ENCODE data around the gene BPTF.
"Not testable (repeated sequence)": the region's sequence is repeated elsewhere in the genome, so short reads cannot be mapped to it uniquely, and the experiment has no call there.

The BPTF gene

GRCh38 chr17:68021963-68022362, 196.7 kb downstream of the BPTF start:
- POLR2A ChIA-PET, result no interaction called here
- CTCF ChIA-PET, result interaction anchor here (0.7 to 1.5 kb wide), 3 partner anchors 11 to 39 kb away, joined by 3 to 5 read pairs (median 5); no protein-coding TSS in a partner anchor
- H3K9me3 ChIP-seq (ENCODE audit: control insufficient read depth, insufficient read depth, low read depth, low read length), result no peaks in the 10 kb centered on the region
- H3K4me1 ChIP-seq (ENCODE audit: control insufficient read depth, insufficient read depth, low read length), result no peaks in the 10 kb centered on the region; the same call in 1 of the 2 replicates
- TF ChIP-seq KLF8 (tag by site-specific recombination; IDR thresholded peaks at IDR 0.05) (no peak), ZNF423 (tag by site-specific recombination; IDR thresholded peaks at IDR 0.05) (no peak), ZNF146 (tag by site-specific recombination; IDR thresholded peaks at IDR 0.05) (no peak), ZNF660 (tag by site-specific recombination; IDR thresholded peaks at IDR 0.05) (no peak), HOXD13 (CRISPR knock-in tag; IDR thresholded peaks at IDR 0.05; ENCODE audit: borderline replicate concordance) (no peak), ZSCAN16 (tag by site-specific recombination; IDR thresholded peaks at IDR 0.05) (no peak), ZNF792 (tag by site-specific recombination; IDR thresholded peaks at IDR 0.05) (no peak)
- H3K36me3 ChIP-seq (ENCODE audit: control insufficient read depth in 2 of 2, insufficient read depth in 1 of 2, low read length in 2 of 2), result no peaks in the 10 kb centered on the region
- no peak overlapping the region for H3K27ac ChIP-seq (ENCODE audit: extremely low read depth, low read depth, low read length)
- H3K4me3 ChIP-seq (ENCODE audit: low read depth, low read length), result no peak overlapping the region

- H3K4me1 ChIP-seq (ENCODE audit: control insufficient read depth, insufficient read depth, low read length); H3K36me3 ChIP-seq (ENCODE audit: control insufficient read depth in 2 of 2, insufficient read depth in 1 of 2, low read length in 2 of 2); H3K27ac ChIP-seq (ENCODE audit: extremely low read depth, low read depth, low read length); H3K9me3 ChIP-seq (ENCODE audit: control insufficient read depth, insufficient read depth, low read depth, low read length); H3K4me3 ChIP-seq (ENCODE audit: low read depth, low read length): not testable (repeated sequence)
- 0 out of 2 replicates have a peak, but pooled peaks have one; percentile 51 for TF ChIP-seq ZNF202 (tag by site-specific recombination; IDR thresholded peaks at IDR 0.05; ENCODE audit: borderline replicate concordance)
- TF ChIP-seq CTCF (tag by site-specific recombination; IDR thresholded peaks at IDR 0.05), result 0 out of 2 replicates have a peak, but pooled peaks have one; percentile 10
- CTCF ChIA-PET, result interaction anchor here (0.6 to 1.5 kb wide), 7 partner anchors 10 to 184 kb away, joined by 3 to 5 read pairs (median 4); partner anchors contain the start of gene KPNA2
- POLR2A ChIA-PET, result interaction anchor here (1.0 kb wide), 1 partner anchor 14 kb away, joined by 5 read pairs; the partner anchor contains the start of gene KPNA2
Observed at GRCh38 chr17:68022547-68022946, 197.2 kb downstream of the BPTF start.

- Histone ChIP-seq H3K9me3 (ENCODE audit: control insufficient read depth, insufficient read depth, low read depth, low read length) (no peaks in the 10 kb centered on the region), H3K27ac (ENCODE audit: extremely low read depth, low read depth, low read length) (no peak overlapping the region), H3K4me3 (ENCODE audit: low read depth, low read length) (no peak overlapping the region), H3K4me1 (ENCODE audit: control insufficient read depth, insufficient read depth, low read length) (peaks cover 4% of the 10 kb centered on the region; the same call in 1 of the 2 replicates), H3K36me3 (ENCODE audit: control insufficient read depth in 2 of 2, insufficient read depth in 1 of 2, low read length in 2 of 2) (no peaks in the 10 kb centered on the region)
- TF ChIP-seq BCL11A (tag by site-specific recombination; IDR thresholded peaks at IDR 0.05; ENCODE audit: low read depth) (no peak), ZNF76 (tag by site-specific recombination; IDR thresholded peaks at IDR 0.05; ENCODE audit: borderline replicate concordance, low read depth) (no peak), ZNF600 (tag by site-specific recombination; IDR thresholded peaks at IDR 0.05) (peak; percentile 45; the same call in 1 of the 2 replicates), ZNF274 (IDR thresholded peaks at IDR 0.05; ENCODE audit: low read length) (no peak), ZNF274 (tag by site-specific recombination; IDR thresholded peaks at IDR 0.05; ENCODE audit: borderline replicate concordance) (no peak), IKZF3 (tag by site-specific recombination; IDR thresholded peaks at IDR 0.05) (no peak), TRIM28 (IDR thresholded peaks at IDR 0.05; ENCODE audit: borderline replicate concordance, low read length) (no peak), AEBP2 (tag by site-specific recombination; IDR thresholded peaks at IDR 0.05; ENCODE audit: borderline replicate concordance) (no peak), ZSCAN16 (tag by site-specific recombination; IDR thresholded peaks at IDR 0.05) (peak; percentile 55; the same call in 1 of the 2 replicates), ZBTB17 (tag by site-specific recombination; IDR thresholded peaks at IDR 0.05) (peak; percentile 9; the same call in 1 of the 2 replicates), ZNF324 (tag by site-specific recombination; IDR thresholded peaks at IDR 0.05) (no peak), PRDM10 (tag by site-specific recombination; IDR thresholded peaks at IDR 0.05) (peak; percentile 42; the same call in 1 of the 2 replicates), ZNF391 (tag by site-specific recombination; IDR thresholded peaks at IDR 0.05; ENCODE audit: borderline replicate concordance, low read depth) (no peak), KLF9 (tag by site-specific recombination; IDR thresholded peaks at IDR 0.05; ENCODE audit: low read depth) (no peak), ZNF223 (tag by site-specific recombination; IDR thresholded peaks at IDR 0.05) (no peak)
- ChIA-PET POLR2A (interaction anchor here (0.5 to 1.9 kb wide), 3 partner anchors 10 to 42 kb away, joined by 3 to 10 read pairs (median 7); no protein-coding TSS in a partner anchor), CTCF (interaction anchor here (1.0 to 1.5 kb wide), 2 partner anchors 10 to 87 kb away, joined by 3 to 4 read pairs; no protein-coding TSS in a partner anchor)
Observed at GRCh38 chr17:68029512-68030215, 204.4 kb downstream of the BPTF start.
